ENCODE data around the gene SFXN5.

- TF ChIP-seq CTCF (IDR thresholded peaks at IDR 0.05) (no peak), POLR2A (IDR thresholded peaks at IDR 0.05) (no peak)
Measured at GRCh38 chr2:72947952-72948830, 123.3 kb downstream of the SFXN5 start.
